GM12891 (cell line): Measurements from ENCODE around the gene STOX2.

Experiments
- POLR2A ChIP-seq: IDR thresholded peaks from 2 replicates; pipeline ENCODE4 v1.6.1; 2011; ENCODE audit warnings: low read depth, low read length, control low read depth
- POLR2AphosphoS5 ChIP-seq: IDR thresholded peaks from 2 replicates; pipeline ENCODE4 v1.6.1; 2011; ENCODE audit warnings: low read depth, low read length, control low read depth

GRCh38 chr4:184058026-184058425 lies 152.9 kb downstream of the STOX2 start:
- TF ChIP-seq POLR2A = no peak
- TF ChIP-seq POLR2AphosphoS5 = no peak
